ENCODE data around the gene NES. TPM values are rescaled to one million over a fixed set of nuclear protein-coding genes. Genes with fewer than 3 reads are reported as not detected.

Gene NES
- total and polyA plus RNA-seq, 4 donors, result 0.15 to 3.1 (median 1.9) TPM

DNA sequence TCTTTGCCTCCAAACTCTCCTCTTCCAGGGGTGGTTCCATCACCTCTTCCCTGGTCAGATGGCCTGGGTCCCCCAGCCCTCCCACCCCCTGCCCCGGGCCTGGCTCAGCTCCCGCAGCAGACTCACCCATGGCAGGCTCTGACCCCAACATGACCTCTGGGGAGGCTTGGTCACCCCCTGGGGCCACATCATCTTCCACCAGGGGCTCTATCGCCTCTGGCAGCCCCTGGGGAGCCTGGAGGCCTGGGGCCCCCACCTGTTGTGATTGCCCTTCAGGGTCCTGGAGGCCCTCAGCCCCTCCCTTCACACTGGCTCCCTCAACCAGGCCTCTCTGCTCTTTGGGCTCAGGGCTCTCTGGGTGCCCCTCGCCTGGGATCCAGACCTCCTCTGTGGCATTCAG, 6.4 kb downstream of the NES start:
- WGBS, result 66% methylated on average over 4 of the region's 4 CpGs
- no peak for DNase-seq (ENCODE audit: low spot score)
- H3K27ac ChIP-seq (ENCODE audit: low read depth in 1 of 2, low read length in 2 of 2), result no peak overlapping the region
- H3K27me3 ChIP-seq (ENCODE audit: control insufficient read depth in 4 of 4, insufficient read depth in 4 of 4, low read length in 3 of 4), result no peaks in the 10 kb centered on the region
- peaks cover 0 to 23% (median 0%) of the 10 kb centered on the region in 4 donors for H3K4me1 ChIP-seq (ENCODE audit: control insufficient read depth in 4 of 4, insufficient read depth in 4 of 4, low read length in 3 of 4)
- H3K9me3 ChIP-seq (ENCODE audit: control insufficient read depth in 4 of 4, low read length in 3 of 4), result no peaks in the 10 kb centered on the region
- TF ChIP-seq FOXA1 (IDR thresholded peaks at IDR 0.05), result no peak
- no peak for TF ChIP-seq RXRA (IDR thresholded peaks at IDR 0.05)
- TF ChIP-seq JUND (IDR thresholded peaks at IDR 0.05), result no peak
- TF ChIP-seq NR2F2 (IDR thresholded peaks at IDR 0.05), result no peak
- TF ChIP-seq, protein P1, sequence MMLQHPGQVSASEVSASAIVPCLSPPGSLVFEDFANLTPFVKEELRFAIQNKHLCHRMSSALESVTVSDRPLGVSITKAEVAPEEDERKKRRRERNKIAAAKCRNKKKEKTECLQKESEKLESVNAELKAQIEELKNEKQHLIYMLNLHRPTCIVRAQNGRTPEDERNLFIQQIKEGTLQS (IDR thresholded peaks at IDR 0.05), result no peak
- no peak for TF ChIP-seq HNF4A (conservative IDR thresholded peaks at IDR 0.05)
- TF ChIP-seq, protein P2, sequence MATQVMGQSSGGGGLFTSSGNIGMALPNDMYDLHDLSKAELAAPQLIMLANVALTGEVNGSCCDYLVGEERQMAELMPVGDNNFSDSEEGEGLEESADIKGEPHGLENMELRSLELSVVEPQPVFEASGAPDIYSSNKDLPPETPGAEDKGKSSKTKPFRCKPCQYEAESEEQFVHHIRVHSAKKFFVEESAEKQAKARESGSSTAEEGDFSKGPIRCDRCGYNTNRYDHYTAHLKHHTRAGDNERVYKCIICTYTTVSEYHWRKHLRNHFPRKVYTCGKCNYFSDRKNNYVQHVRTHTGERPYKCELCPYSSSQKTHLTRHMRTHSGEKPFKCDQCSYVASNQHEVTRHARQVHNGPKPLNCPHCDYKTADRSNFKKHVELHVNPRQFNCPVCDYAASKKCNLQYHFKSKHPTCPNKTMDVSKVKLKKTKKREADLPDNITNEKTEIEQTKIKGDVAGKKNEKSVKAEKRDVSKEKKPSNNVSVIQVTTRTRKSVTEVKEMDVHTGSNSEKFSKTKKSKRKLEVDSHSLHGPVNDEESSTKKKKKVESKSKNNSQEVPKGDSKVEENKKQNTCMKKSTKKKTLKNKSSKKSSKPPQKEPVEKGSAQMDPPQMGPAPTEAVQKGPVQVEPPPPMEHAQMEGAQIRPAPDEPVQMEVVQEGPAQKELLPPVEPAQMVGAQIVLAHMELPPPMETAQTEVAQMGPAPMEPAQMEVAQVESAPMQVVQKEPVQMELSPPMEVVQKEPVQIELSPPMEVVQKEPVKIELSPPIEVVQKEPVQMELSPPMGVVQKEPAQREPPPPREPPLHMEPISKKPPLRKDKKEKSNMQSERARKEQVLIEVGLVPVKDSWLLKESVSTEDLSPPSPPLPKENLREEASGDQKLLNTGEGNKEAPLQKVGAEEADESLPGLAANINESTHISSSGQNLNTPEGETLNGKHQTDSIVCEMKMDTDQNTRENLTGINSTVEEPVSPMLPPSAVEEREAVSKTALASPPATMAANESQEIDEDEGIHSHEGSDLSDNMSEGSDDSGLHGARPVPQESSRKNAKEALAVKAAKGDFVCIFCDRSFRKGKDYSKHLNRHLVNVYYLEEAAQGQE (IDR thresholded peaks at IDR 0.05), result no peak
- TF ChIP-seq YY1 (IDR thresholded peaks at IDR 0.05), result no peak
- TF ChIP-seq, protein P3, sequence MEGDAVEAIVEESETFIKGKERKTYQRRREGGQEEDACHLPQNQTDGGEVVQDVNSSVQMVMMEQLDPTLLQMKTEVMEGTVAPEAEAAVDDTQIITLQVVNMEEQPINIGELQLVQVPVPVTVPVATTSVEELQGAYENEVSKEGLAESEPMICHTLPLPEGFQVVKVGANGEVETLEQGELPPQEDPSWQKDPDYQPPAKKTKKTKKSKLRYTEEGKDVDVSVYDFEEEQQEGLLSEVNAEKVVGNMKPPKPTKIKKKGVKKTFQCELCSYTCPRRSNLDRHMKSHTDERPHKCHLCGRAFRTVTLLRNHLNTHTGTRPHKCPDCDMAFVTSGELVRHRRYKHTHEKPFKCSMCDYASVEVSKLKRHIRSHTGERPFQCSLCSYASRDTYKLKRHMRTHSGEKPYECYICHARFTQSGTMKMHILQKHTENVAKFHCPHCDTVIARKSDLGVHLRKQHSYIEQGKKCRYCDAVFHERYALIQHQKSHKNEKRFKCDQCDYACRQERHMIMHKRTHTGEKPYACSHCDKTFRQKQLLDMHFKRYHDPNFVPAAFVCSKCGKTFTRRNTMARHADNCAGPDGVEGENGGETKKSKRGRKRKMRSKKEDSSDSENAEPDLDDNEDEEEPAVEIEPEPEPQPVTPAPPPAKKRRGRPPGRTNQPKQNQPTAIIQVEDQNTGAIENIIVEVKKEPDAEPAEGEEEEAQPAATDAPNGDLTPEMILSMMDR (IDR thresholded peaks at IDR 0.05; ENCODE audit: low read depth, low read length, missing input control), result no peak
- TF ChIP-seq HNF4G (IDR thresholded peaks at IDR 0.05), result no peak
- H3K9ac ChIP-seq (ENCODE audit: low read depth in 1 of 2, low read length in 2 of 2), result no peak overlapping the region
- H3K36me3 ChIP-seq (ENCODE audit: control insufficient read depth in 4 of 4, insufficient read depth in 3 of 4, low read depth in 1 of 4, low read length in 3 of 4), result no peaks in the 10 kb centered on the region
- no peak overlapping the region for H3K4me3 ChIP-seq (ENCODE audit: low read depth in 1 of 3, low read length in 3 of 3)

DNA sequence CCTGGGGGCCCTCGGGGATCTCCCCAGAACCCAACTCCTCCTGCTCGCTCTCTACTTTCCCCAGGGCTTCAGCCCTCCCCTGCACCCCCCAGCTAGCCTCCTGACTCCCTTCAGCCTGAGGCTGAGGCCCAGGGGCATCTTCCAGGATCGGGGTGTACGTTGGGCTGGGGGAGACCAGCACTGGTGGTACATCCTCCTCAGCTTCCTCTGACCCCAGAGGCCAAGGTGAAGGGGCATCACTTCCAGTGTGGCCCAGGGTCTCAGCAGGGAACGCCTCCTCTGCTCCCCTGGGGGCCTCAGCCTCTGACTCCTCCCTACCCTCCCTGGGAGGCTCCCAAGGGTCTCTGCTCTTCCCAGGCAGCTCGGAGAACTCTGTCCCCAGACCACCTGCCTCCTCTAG, 6.8 kb downstream of the NES start:
- Histone ChIP-seq H3K9ac (ENCODE audit: low read depth in 1 of 2, low read length in 2 of 2) (no peak overlapping the region), H3K36me3 (ENCODE audit: control insufficient read depth in 4 of 4, insufficient read depth in 3 of 4, low read depth in 1 of 4, low read length in 3 of 4) (no peaks in the 10 kb centered on the region), H3K27ac (ENCODE audit: low read depth in 1 of 2, low read length in 2 of 2) (no peak overlapping the region), H3K9me3 (ENCODE audit: control insufficient read depth in 4 of 4, low read length in 3 of 4) (no peaks in the 10 kb centered on the region), H3K4me1 (ENCODE audit: control insufficient read depth in 4 of 4, insufficient read depth in 4 of 4, low read length in 3 of 4) (peaks cover 0 to 23% (median 0%) of the 10 kb centered on the region in 4 donors), H3K4me3 (ENCODE audit: low read depth in 1 of 3, low read length in 3 of 3) (no peak overlapping the region), H3K27me3 (ENCODE audit: control insufficient read depth in 4 of 4, insufficient read depth in 4 of 4, low read length in 3 of 4) (peaks cover 0 to 2% (median 0%) of the 10 kb centered on the region in 4 donors)
- TF ChIP-seq TAF1 (conservative IDR thresholded peaks at IDR 0.05) (no peak), RAD21 (IDR thresholded peaks at IDR 0.05) (no peak), YY1 (IDR thresholded peaks at IDR 0.05) (no peak), EGR1 (IDR thresholded peaks at IDR 0.05; ENCODE audit: low read depth in 2 of 2) (no peak), RXRA (IDR thresholded peaks at IDR 0.05) (no peak), FOXA2 (IDR thresholded peaks at IDR 0.05) (no peak), GABPA (IDR thresholded peaks at IDR 0.05 in 1 of 2, conservative IDR thresholded peaks at IDR 0.05 in 1 of 2) (no peak), FOXA1 (IDR thresholded peaks at IDR 0.05) (no peak), SP1 (IDR thresholded peaks at IDR 0.05) (no peak), HNF4A (conservative IDR thresholded peaks at IDR 0.05) (no peak)
- TF ChIP-seq, protein P4, sequence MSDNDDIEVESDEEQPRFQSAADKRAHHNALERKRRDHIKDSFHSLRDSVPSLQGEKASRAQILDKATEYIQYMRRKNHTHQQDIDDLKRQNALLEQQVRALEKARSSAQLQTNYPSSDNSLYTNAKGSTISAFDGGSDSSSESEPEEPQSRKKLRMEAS (IDR thresholded peaks at IDR 0.05), result no peak
- TF ChIP-seq, protein P5, sequence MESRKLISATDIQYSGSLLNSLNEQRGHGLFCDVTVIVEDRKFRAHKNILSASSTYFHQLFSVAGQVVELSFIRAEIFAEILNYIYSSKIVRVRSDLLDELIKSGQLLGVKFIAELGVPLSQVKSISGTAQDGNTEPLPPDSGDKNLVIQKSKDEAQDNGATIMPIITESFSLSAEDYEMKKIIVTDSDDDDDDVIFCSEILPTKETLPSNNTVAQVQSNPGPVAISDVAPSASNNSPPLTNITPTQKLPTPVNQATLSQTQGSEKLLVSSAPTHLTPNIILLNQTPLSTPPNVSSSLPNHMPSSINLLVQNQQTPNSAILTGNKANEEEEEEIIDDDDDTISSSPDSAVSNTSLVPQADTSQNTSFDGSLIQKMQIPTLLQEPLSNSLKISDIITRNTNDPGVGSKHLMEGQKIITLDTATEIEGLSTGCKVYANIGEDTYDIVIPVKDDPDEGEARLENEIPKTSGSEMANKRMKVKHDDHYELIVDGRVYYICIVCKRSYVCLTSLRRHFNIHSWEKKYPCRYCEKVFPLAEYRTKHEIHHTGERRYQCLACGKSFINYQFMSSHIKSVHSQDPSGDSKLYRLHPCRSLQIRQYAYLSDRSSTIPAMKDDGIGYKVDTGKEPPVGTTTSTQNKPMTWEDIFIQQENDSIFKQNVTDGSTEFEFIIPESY (IDR thresholded peaks at IDR 0.05), result no peak
- TF ChIP-seq, protein P1 (IDR thresholded peaks at IDR 0.05), result no peak
- TF ChIP-seq, protein P3 (IDR thresholded peaks at IDR 0.05; ENCODE audit: low read depth, low read length, missing input control), result no peak
- TF ChIP-seq, protein P2 (IDR thresholded peaks at IDR 0.05), result no peak
- DNase-seq (ENCODE audit: low spot score), result no peak
- 77% methylated on average over 6 of the region's 6 CpGs for WGBS
